Measurements from ENCODE around the gene ABHD13.

ABHD13 gene

DNA sequence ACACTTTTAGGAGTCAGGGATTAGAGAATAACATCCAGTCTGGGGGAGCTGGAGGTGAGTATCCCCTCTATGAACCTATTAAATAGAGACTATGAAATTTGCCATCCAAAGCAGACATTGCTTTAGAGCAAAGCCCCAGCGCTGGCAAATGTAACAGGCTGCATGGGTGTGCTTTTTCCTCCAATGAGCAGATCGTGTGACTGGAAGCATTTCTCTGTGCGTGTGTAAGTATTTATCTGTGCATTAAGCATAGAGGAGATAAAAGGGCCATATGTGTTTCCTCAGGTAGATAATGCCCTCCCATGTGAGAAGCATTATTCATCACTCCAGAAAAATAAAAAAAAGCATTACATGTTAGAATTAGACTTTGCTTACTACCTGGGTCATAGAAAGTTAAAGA lies 52.2 kb downstream of the ABHD13 start:
- H3K9ac ChIP-seq (ENCODE audit: low read length) = no peak overlapping the region
- H3K4me1 ChIP-seq (ENCODE audit: control insufficient read depth, low read depth, low read length) = no peaks in the 10 kb centered on the region
- no peaks in the 10 kb centered on the region for H3K27me3 ChIP-seq (ENCODE audit: control insufficient read depth, insufficient read depth, low read length)
- no peak overlapping the region for H3K27ac ChIP-seq (ENCODE audit: low read length)
- H3K36me3 ChIP-seq (ENCODE audit: control insufficient read depth, low read depth, low read length) = no peaks in the 10 kb centered on the region
- no peak overlapping the region for H3K4me3 ChIP-seq (ENCODE audit: low read length)
- no peaks in the 10 kb centered on the region for H3K9me3 ChIP-seq (ENCODE audit: control insufficient read depth, low read depth, low read length)

DNA sequence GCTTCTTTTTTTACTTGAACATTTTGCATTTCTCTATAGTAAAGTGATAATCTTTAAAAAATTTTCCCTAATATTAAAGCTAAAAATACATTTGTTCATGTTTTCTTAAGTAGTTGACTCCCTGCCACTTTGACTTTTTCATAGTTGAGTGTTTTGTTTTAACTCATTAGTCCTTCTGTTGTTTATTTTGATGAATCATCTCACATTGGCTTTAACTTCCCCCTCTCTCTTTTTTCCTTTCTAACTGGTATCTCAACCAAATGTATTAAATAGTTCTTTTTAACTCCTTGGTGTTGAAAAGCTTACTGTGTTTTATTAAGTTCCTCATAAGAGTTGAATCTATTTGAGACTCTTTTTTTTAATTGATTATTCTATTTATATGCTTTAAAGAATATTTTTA lies 54.1 kb downstream of the ABHD13 start:
- Histone ChIP-seq H3K4me1 (ENCODE audit: control insufficient read depth, low read depth, low read length) (no peaks in the 10 kb centered on the region), H3K4me3 (ENCODE audit: low read length) (no peak overlapping the region), H3K27me3 (ENCODE audit: control insufficient read depth, insufficient read depth, low read length) (no peaks in the 10 kb centered on the region), H3K9ac (ENCODE audit: low read length) (no peak overlapping the region), H3K27ac (ENCODE audit: low read length) (no peak overlapping the region), H3K36me3 (ENCODE audit: control insufficient read depth, low read depth, low read length) (no peaks in the 10 kb centered on the region), H3K9me3 (ENCODE audit: control insufficient read depth, low read depth, low read length) (no peaks in the 10 kb centered on the region)

DNA sequence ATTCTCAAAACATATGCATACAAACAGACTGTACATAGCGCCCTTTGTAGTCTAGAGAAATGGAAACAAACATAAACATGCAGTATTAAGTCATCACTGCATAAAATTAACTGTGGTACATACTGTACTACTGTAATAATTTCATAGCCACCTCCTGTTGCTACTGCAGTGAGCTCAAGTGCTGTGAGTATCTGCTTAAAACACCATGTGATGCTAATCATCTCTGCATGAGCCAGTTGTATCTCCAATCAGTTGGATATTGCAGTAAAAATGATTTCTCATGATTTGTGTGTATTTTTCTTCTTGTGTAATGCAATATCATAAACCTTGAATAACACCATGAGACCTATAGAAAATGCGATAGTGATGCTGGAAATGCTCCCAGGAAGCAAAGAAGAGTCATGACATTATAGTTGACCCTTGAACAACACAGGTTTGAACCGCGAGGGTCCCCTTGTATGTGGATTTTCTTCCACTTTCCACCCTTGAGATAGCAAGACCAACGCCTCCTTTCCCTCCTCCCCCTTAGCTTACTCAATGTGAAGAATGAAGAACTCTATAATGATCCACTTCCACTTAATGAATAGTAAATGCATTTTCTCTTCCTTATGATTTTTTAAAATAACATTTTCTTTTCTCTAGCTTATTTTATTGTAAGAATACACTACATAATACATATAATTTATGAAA lies 55.4 kb downstream of the ABHD13 start:
- no peak overlapping the region for H3K27ac ChIP-seq (ENCODE audit: low read length)
- no peaks in the 10 kb centered on the region for H3K27me3 ChIP-seq (ENCODE audit: control insufficient read depth, insufficient read depth, low read length)
- no peaks in the 10 kb centered on the region for H3K9me3 ChIP-seq (ENCODE audit: control insufficient read depth, low read depth, low read length)
- H3K36me3 ChIP-seq (ENCODE audit: control insufficient read depth, low read depth, low read length) = no peaks in the 10 kb centered on the region
- H3K4me1 ChIP-seq (ENCODE audit: control insufficient read depth, low read depth, low read length) = no peaks in the 10 kb centered on the region
- no peak overlapping the region for H3K9ac ChIP-seq (ENCODE audit: low read length)
- no peak overlapping the region for H3K4me3 ChIP-seq (ENCODE audit: low read length)

DNA sequence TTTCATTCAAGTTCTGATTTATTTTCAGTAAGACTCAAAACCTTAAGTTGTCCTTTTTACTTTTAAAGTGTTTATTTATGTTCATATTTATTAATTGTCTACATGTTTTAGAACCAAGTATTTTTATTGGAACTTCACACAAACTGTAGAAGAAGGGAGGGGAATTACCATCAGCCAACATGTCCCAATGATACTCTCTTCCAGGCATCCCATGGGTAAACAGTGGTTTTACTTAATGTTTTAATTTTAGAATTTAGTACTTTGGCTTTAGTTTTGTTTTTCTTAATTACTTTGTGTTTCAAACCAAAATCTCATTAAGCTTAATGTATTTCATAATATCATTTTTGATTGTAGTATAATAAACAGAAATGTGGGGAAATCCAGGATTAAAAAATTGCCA lies 56.5 kb downstream of the ABHD13 start:
- Histone ChIP-seq H3K27ac (ENCODE audit: low read length) (no peak overlapping the region), H3K9ac (ENCODE audit: low read length) (no peak overlapping the region), H3K27me3 (ENCODE audit: control insufficient read depth, insufficient read depth, low read length) (no peaks in the 10 kb centered on the region), H3K4me3 (ENCODE audit: low read length) (no peak overlapping the region), H3K36me3 (ENCODE audit: control insufficient read depth, low read depth, low read length) (no peaks in the 10 kb centered on the region), H3K4me1 (ENCODE audit: control insufficient read depth, low read depth, low read length) (no peaks in the 10 kb centered on the region), H3K9me3 (ENCODE audit: control insufficient read depth, low read depth, low read length) (no peaks in the 10 kb centered on the region)

DNA sequence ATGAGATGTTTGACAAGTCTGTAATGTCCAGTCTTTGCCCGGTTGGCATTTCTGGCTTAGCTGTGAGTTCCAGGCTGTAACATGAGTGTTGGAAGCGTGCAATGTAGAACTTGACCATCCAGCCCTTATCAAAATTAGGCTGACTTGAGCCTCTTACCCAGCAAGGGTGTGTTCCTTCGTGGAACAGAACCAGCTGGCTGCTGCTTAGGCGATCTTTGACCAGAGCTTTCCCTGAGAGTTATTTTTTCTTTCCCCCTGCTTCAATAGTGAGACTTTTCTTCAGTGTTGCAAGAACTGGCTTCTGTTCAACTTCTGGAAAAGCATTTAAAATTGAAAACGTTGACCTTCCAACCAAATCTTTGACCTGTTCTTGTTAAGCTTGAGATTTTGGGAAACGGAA lies 57.9 kb downstream of the ABHD13 start:
- no peak overlapping the region for H3K27ac ChIP-seq (ENCODE audit: low read length)
- H3K9me3 ChIP-seq (ENCODE audit: control insufficient read depth, low read depth, low read length) = no peaks in the 10 kb centered on the region
- no peak overlapping the region for H3K4me3 ChIP-seq (ENCODE audit: low read length)
- H3K9ac ChIP-seq (ENCODE audit: low read length) = no peak overlapping the region
- H3K4me1 ChIP-seq (ENCODE audit: control insufficient read depth, low read depth, low read length) = no peaks in the 10 kb centered on the region
- no peaks in the 10 kb centered on the region for H3K27me3 ChIP-seq (ENCODE audit: control insufficient read depth, insufficient read depth, low read length)
- H3K36me3 ChIP-seq (ENCODE audit: control insufficient read depth, low read depth, low read length) = no peaks in the 10 kb centered on the region

DNA sequence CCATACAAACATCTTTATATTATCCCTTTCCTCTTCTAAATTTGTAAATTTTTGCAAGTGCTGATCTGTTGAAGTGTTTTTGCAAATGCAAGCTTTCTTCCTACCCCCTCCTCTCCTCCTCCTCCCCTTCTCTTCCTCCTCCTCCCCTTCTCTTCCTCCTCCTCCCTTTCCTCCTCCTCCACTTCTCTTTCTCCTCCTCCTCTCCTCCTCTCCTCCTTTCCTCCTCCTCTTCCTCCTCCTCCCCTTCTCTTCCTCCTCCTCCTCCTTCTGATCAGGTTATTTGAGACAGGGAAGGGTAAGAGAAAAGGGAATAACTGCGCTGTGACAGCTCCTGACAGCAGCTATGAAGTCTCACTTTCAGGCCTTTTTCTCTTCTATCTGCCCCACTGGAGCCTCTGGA lies 60.3 kb downstream of the ABHD13 start:
- Histone ChIP-seq H3K27ac (ENCODE audit: low read length) (no peak overlapping the region), H3K9me3 (ENCODE audit: control insufficient read depth, low read depth, low read length) (no peaks in the 10 kb centered on the region), H3K27me3 (ENCODE audit: control insufficient read depth, insufficient read depth, low read length) (no peaks in the 10 kb centered on the region), H3K36me3 (ENCODE audit: control insufficient read depth, low read depth, low read length) (no peaks in the 10 kb centered on the region), H3K9ac (ENCODE audit: low read length) (no peak overlapping the region), H3K4me3 (ENCODE audit: low read length) (no peak overlapping the region), H3K4me1 (ENCODE audit: control insufficient read depth, low read depth, low read length) (no peaks in the 10 kb centered on the region)

DNA sequence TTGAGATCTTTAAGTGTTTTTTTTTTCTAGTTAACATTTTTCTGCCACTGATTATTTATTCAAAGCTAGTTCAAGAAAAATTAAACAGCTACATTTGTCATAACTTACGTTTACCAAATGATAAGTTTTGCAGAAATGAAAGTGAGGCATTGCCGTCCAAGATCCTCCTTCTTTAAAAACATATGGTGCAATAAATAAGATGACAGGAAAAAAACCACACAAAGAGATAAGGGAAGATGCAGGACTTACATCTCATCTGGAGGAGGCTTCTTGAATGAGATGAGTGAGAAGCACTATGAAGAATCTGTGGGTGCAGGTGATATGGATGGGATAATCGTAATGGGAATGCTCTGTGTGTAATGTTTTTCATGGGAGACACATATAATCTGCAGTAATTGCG lies 63.7 kb downstream of the ABHD13 start:
- no peak overlapping the region for H3K9ac ChIP-seq (ENCODE audit: low read length)
- H3K4me1 ChIP-seq (ENCODE audit: control insufficient read depth, low read depth, low read length) = no peaks in the 10 kb centered on the region
- H3K36me3 ChIP-seq (ENCODE audit: control insufficient read depth, low read depth, low read length) = no peaks in the 10 kb centered on the region
- H3K27ac ChIP-seq (ENCODE audit: low read length) = no peak overlapping the region
- H3K4me3 ChIP-seq (ENCODE audit: low read length) = no peak overlapping the region
- H3K27me3 ChIP-seq (ENCODE audit: control insufficient read depth, insufficient read depth, low read length) = no peaks in the 10 kb centered on the region
- no peaks in the 10 kb centered on the region for H3K9me3 ChIP-seq (ENCODE audit: control insufficient read depth, low read depth, low read length)

DNA sequence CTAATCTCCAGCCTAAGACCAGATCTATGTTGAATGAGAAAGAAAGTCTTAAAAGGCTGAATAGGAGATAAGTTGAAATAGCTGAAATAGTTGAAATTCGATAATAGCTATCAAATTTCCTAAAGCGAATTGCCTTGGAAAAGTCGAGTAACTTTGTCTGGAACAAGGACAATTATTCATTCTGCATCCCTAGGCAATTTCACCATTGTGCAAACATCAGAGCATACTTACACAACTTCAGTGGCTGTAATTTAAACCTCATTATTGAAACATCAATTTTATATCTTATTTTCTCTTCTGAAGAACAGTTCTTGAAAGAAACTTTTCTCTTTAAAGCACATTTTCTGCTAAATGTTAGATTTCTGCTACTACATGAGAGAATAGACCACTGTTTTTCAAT lies 64.9 kb downstream of the ABHD13 start:
- no peaks in the 10 kb centered on the region for H3K9me3 ChIP-seq (ENCODE audit: control insufficient read depth, low read depth, low read length)
- no peak overlapping the region for H3K4me3 ChIP-seq (ENCODE audit: low read length)
- H3K4me1 ChIP-seq (ENCODE audit: control insufficient read depth, low read depth, low read length) = no peaks in the 10 kb centered on the region
- H3K27me3 ChIP-seq (ENCODE audit: control insufficient read depth, insufficient read depth, low read length) = no peaks in the 10 kb centered on the region
- no peaks in the 10 kb centered on the region for H3K36me3 ChIP-seq (ENCODE audit: control insufficient read depth, low read depth, low read length)
- H3K27ac ChIP-seq (ENCODE audit: low read length) = no peak overlapping the region
- H3K9ac ChIP-seq (ENCODE audit: low read length) = no peak overlapping the region

Measured in iPS-18a (cell line).